GM12801 (cell line): ENCODE measurements around the gene CUL9.

ENCODE experiments used
- TF ChIP-seq, protein P1 (sequence below): IDR thresholded peaks from one replicate; pipeline ENCODE4 v1.5.1; 2011; ENCODE audit warnings: control low read depth; ENCODE audit not compliant: insufficient read length; ENCODE audit errors: extremely low read depth

The CUL9 gene

DNA sequence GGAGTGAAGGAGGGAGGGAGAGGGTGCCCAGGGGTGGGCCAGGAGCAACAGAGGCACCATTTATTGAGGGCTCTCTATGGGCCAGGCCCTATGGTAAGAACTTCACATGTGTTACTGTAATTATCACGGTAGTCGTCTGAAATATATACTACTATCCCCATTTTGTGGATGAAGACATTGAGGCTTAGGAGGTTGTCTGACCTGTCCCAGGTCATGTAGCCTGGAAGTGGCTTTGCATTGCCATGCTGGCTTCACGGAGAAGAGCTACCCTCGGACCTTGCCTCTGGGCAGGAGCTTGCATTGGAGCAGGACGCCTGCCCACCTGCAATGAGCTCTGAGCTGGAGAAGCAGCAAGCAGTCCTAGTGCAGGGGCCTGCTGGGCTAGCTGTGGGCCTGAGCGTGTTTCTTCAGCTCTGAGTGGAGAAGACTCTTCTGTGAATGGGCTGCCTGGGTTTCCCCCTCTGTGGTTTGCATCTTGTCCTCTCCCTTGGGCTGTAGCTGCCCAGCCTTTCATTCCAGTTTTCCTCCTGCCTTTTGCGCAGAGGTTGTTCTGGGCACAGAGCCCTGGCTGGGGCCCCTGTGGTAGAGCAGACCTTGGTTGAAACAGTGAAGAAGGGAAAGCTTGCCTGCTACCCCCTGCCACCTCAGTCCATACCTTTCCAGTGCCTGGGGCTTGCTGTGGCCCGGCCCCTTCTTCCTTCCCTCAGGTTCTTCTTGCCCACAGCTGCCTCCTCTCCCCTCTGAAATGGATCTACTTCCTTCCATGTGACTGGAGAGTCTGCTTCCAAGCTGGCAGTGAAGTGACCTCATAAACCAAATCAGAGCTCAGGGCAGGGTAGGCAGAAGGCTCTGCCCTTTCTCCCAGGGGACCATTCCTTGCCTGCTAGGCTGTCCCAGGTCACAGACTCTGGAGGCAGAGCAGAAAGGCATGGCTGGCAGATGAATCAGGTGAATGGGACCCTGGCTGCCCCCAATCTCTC, 35.0 kb upstream of the CUL9 start:
- TF ChIP-seq, protein P1, sequence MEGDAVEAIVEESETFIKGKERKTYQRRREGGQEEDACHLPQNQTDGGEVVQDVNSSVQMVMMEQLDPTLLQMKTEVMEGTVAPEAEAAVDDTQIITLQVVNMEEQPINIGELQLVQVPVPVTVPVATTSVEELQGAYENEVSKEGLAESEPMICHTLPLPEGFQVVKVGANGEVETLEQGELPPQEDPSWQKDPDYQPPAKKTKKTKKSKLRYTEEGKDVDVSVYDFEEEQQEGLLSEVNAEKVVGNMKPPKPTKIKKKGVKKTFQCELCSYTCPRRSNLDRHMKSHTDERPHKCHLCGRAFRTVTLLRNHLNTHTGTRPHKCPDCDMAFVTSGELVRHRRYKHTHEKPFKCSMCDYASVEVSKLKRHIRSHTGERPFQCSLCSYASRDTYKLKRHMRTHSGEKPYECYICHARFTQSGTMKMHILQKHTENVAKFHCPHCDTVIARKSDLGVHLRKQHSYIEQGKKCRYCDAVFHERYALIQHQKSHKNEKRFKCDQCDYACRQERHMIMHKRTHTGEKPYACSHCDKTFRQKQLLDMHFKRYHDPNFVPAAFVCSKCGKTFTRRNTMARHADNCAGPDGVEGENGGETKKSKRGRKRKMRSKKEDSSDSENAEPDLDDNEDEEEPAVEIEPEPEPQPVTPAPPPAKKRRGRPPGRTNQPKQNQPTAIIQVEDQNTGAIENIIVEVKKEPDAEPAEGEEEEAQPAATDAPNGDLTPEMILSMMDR: no peak

GRCh38 chr6:43147691-43148477, 34.1 kb upstream of the CUL9 start:
- TF ChIP-seq, protein P1: no peak

DNA sequence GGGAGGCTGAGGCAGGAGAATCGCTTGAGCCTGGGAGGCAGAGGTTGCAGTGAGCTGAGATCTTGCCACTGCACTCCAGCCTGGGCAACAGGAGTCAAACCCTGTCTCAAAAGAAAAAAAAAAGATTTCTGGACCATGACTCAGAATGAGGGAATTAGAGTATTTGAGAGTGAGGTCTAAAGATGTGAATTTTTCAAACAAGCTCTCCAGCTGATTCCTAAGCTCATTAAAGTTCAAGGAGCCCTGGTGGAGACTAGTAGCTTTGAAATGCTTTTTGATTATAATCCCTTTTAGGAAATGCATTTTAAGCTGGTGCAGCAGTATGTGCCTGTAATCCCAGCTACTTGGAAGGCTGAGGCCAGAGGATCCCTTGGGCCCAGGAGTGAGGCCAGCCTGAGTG, 32.7 kb upstream of the CUL9 start:
- TF ChIP-seq, protein P1: no peak

DNA sequence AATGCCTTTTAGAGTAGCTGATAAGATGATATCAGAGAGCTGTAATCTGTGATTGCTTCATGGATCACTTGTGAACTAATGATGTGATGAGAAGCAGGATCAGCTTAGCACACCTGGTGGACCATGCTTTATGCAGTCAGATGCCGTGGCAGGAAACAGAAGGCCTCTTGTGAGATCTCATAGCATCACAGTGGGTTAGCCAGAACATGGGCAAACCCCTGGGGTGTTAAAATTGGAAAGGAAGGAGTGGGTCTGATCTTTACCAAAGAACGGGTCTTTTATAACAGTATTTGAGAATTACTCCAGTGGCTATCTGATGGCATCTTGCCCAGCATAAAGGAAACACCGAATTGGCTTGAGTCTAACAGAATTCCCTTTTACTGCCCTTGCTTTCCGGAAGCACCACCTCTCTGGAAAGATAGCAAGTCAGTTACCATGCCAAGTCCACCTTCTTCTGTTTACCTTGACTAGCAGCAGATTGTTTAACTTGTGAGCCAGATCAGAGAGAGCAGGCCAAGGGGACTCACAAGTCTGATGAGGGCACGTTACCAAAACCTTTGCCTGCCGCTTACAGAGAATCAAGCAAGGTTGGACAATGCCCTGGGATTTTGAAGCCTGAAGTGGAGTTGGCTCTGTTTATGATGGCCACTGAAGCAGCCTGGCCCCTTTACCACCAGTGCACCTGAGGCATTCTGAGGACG, 31.8 kb upstream of the CUL9 start:
- TF ChIP-seq, protein P1: no peak

GRCh38 chr6:43159599-43159998, 22.4 kb upstream of the CUL9 start:
- TF ChIP-seq, protein P1: no peak

- TF ChIP-seq, protein P1: no peak
Observed at GRCh38 chr6:43163899-43164298, 18.1 kb upstream of the CUL9 start.
